WTC11 (cell line): Measurements from ENCODE around the gene GPC6. TPM values are rescaled to one million over a fixed set of nuclear protein-coding genes. Genes with fewer than 3 reads are reported as not detected.

Experiments
- ATAC-seq: fragments of 200-7000 bp; cut with Tn5 transposase; 2 replicates; pipeline ENCODE4 v1.10.0; 2021; ENCODE audit warnings: mild to moderate bottlenecking, moderate library complexity
- CTCF ChIA-PET: fragments of 300-600 bp; sonication (Branson Sonifier 250); formaldehyde crosslinking; loops from one replicate; lab custom pipeline; 2021; ENCODE audit warnings: antibody characterized with exemption; lab: Charles Lee
- POLR2A ChIA-PET: fragments of 350-600 bp; sonication (Branson Sonifier 250); formaldehyde crosslinking; loops from one replicate; lab custom pipeline; 2021; ENCODE audit warnings: antibody characterized with exemption; lab: Charles Lee
- DNase-seq: peaks from one replicate; pipeline ENCODE4 v3.0.0; 2021; ENCODE audit warnings: low spot score
- H3K27ac Mint-ChIP-seq: 2 replicates; pipeline ENCODE4 v1.8.0; 2021; ENCODE audit warnings: mixed read lengths
- H3K27me3 Mint-ChIP-seq: 2 replicates; pipeline ENCODE4 v1.8.0; 2021; ENCODE audit warnings: low read depth, mild to moderate bottlenecking, moderate library complexity, mixed read lengths
- H3K36me3 Mint-ChIP-seq: 2 replicates; pipeline ENCODE4 v1.8.0; 2021; ENCODE audit warnings: mixed read lengths
- H3K4me1 Mint-ChIP-seq: 2 replicates; pipeline ENCODE4 v1.8.0; 2022; ENCODE audit warnings: mixed read lengths
- H3K4me3 Mint-ChIP-seq: 2 replicates; pipeline ENCODE4 v1.8.0; 2021; ENCODE audit warnings: mild to moderate bottlenecking, moderate library complexity, mixed read lengths
- H3K9me3 Mint-ChIP-seq: 2 replicates; pipeline ENCODE4 v1.8.0; 2021; ENCODE audit warnings: mixed read lengths
- AFF4 ChIP-seq: sonication (generic); formaldehyde crosslinking; IDR thresholded peaks from 2 replicates; pipeline ENCODE4 v1.8.1; 2023; ENCODE audit warnings: mild to moderate bottlenecking, missing genetic modification reagents, borderline replicate concordance
- ATF6 ChIP-seq: sonication (generic); formaldehyde crosslinking; IDR thresholded peaks from 2 replicates; pipeline ENCODE4 v1.8.1; 2023; ENCODE audit warnings: mild to moderate bottlenecking, missing genetic modification reagents
- CTCF ChIP-seq: fragments of 200-600 bp; IDR thresholded peaks from 2 replicates; pipeline ENCODE4 v1.8.0; 2022; ENCODE audit warnings: antibody characterized with exemption
- FOXP4 ChIP-seq: sonication (generic); formaldehyde crosslinking; IDR thresholded peaks from 2 replicates; pipeline ENCODE4 v1.8.0; 2022; ENCODE audit warnings: mild to moderate bottlenecking, missing genetic modification reagents
- IRF2 ChIP-seq: sonication (generic); formaldehyde crosslinking; IDR thresholded peaks from 2 replicates; pipeline ENCODE4 v1.8.0; 2022; ENCODE audit warnings: low read depth, missing genetic modification reagents, borderline replicate concordance
- NFE2L1 ChIP-seq: sonication (generic); formaldehyde crosslinking; IDR thresholded peaks from 2 replicates; pipeline ENCODE4 v1.8.1; 2023; ENCODE audit warnings: missing genetic modification reagents
- RELA ChIP-seq: sonication (generic); formaldehyde crosslinking; IDR thresholded peaks from 2 replicates; pipeline ENCODE4 v1.8.1; 2022; ENCODE audit warnings: missing genetic modification reagents, mild to moderate bottlenecking, borderline replicate concordance
- SP1 ChIP-seq: sonication (generic); formaldehyde crosslinking; conservative IDR thresholded peaks from 2 replicates; pipeline ENCODE4 v1.8.1; 2022; ENCODE audit warnings: missing genetic modification reagents
- ZBTB21 ChIP-seq: sonication (generic); formaldehyde crosslinking; IDR thresholded peaks from 2 replicates; pipeline ENCODE4 v1.8.1; 2023; ENCODE audit warnings: mild to moderate bottlenecking, missing genetic modification reagents, borderline replicate concordance
- ZMAT4 ChIP-seq: fragments of 250-450 bp; sonication (Bioruptor Pico); IDR thresholded peaks from 2 replicates; pipeline ENCODE4 v1.9.0; 2021; ENCODE audit warnings: mild to moderate bottlenecking
- ZNF281 ChIP-seq: sonication (generic); formaldehyde crosslinking; IDR thresholded peaks from 2 replicates; pipeline ENCODE4 v1.8.0; 2023; ENCODE audit warnings: mild to moderate bottlenecking, missing genetic modification reagents
- ZNF396 ChIP-seq: fragments of 250-450 bp; sonication (Bioruptor Pico); IDR thresholded peaks from 2 replicates; pipeline ENCODE4 v1.8.0; 2021; ENCODE audit warnings: mild to moderate bottlenecking, moderate library complexity, borderline replicate concordance
- total RNA-seq: library from RNA; stranded (reverse); gene quantifications from 3 replicates; pipeline ENCODE4 v1.2.3, GENCODE V29; 2021
- TF ChIP-seq, protein P1 (sequence below): fragments of 250-450 bp; sonication (Bioruptor Pico); IDR thresholded peaks from 2 replicates; pipeline ENCODE4 v1.9.0; 2021; ENCODE audit warnings: moderate library complexity, mild to moderate bottlenecking, inconsistent platforms, borderline replicate concordance
- TF ChIP-seq, protein P2 (sequence below): sonication (generic); formaldehyde crosslinking; IDR thresholded peaks from 2 replicates; pipeline ENCODE4 v1.8.0; 2022; ENCODE audit warnings: mild to moderate bottlenecking, missing genetic modification reagents
- TF ChIP-seq, protein P3 (sequence below): sonication (generic); formaldehyde crosslinking; IDR thresholded peaks from 2 replicates; pipeline ENCODE4 v1.8.0; 2022; ENCODE audit warnings: mild to moderate bottlenecking, missing genetic modification reagents
- TF ChIP-seq, protein P4 (sequence below): sonication (generic); formaldehyde crosslinking; IDR thresholded peaks from 2 replicates; pipeline ENCODE4 v1.8.1; 2022; ENCODE audit warnings: low read depth, missing genetic modification reagents, borderline replicate concordance

The GPC6 gene
- total RNA-seq, 1 experiment from 2014 or later, result 19.5 TPM

DNA sequence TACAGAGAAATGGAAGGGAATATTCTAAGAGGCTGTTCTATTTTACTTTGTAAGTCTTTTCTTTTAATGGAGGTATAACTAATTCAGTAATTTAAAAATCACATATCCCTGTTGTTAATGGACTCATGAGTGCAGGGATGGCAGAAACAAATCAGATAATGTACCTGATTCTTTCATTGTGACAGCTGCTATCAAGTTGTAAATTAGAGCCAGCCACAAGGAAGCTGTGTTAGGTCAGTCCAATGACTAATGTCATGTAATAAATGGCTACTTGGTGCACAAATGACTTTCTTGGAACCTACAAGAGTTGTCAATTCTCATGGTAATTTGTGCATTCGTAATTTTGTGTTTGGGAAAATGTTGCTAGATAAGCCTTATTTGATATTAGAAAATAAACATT is 806.5 kb downstream of the GPC6 start:
- no peak overlapping the region for H3K27ac Mint-ChIP-seq
- peaks cover 30% of the 10 kb centered on the region for H3K4me1 Mint-ChIP-seq
- no peaks in the 10 kb centered on the region for H3K36me3 Mint-ChIP-seq
- ATAC-seq (no peak), DNase-seq (no peak)
- H3K4me3 Mint-ChIP-seq, result no peak overlapping the region
- CTCF ChIA-PET, result no interaction called here
- no peak for TF ChIP-seq ZNF281 (CRISPR knock-in tag)
- TF ChIP-seq AFF4 (CRISPR knock-in tag), result no peak
- TF ChIP-seq NFE2L1 (CRISPR knock-in tag), result no peak
- TF ChIP-seq, protein P1, sequence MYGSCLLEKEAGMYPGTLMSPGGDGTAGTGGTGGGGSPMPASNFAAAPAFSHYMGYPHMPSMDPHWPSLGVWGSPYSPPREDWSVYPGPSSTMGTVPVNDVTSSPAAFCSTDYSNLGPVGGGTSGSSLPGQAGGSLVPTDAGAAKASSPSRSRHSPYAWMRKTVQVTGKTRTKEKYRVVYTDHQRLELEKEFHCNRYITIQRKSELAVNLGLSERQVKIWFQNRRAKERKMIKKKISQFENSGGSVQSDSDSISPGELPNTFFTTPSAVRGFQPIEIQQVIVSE (CRISPR knock-in tag), result no peak
- no peak for TF ChIP-seq FOXP4
- TF ChIP-seq, protein P2, sequence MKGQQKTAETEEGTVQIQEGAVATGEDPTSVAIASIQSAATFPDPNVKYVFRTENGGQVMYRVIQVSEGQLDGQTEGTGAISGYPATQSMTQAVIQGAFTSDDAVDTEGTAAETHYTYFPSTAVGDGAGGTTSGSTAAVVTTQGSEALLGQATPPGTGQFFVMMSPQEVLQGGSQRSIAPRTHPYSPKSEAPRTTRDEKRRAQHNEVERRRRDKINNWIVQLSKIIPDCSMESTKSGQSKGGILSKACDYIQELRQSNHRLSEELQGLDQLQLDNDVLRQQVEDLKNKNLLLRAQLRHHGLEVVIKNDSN (CRISPR knock-in tag), result no peak
- peaks cover 24% of the 10 kb centered on the region for H3K27me3 Mint-ChIP-seq
- no peaks in the 10 kb centered on the region for H3K9me3 Mint-ChIP-seq
- POLR2A ChIA-PET, result no interaction called here

- no peaks in the 10 kb centered on the region for H3K36me3 Mint-ChIP-seq
- peak overlapping the region; percentile 88; the same call in 1 of the 2 replicates for H3K27ac Mint-ChIP-seq
- H3K27me3 Mint-ChIP-seq, result peaks cover 24% of the 10 kb centered on the region
- no peak overlapping the region for H3K4me3 Mint-ChIP-seq
- H3K4me1 Mint-ChIP-seq, result peaks cover 24% of the 10 kb centered on the region
- no peaks in the 10 kb centered on the region for H3K9me3 Mint-ChIP-seq
- 0 out of 2 replicates have a peak, but pooled peaks have one; percentile 20 for ATAC-seq
- ChIA-PET POLR2A (no interaction called here), CTCF (no interaction called here)
- DNase-seq, result no peak
- TF ChIP-seq ZNF396 (CRISPR knock-in tag) (no peak), SP1 (CRISPR knock-in tag) (no peak), ZBTB21 (no peak), RELA (CRISPR knock-in tag) (no peak), ATF6 (CRISPR knock-in tag) (no peak), CTCF (no peak), ZMAT4 (CRISPR knock-in tag) (no peak), IRF2 (no peak)
- TF ChIP-seq, protein P3, sequence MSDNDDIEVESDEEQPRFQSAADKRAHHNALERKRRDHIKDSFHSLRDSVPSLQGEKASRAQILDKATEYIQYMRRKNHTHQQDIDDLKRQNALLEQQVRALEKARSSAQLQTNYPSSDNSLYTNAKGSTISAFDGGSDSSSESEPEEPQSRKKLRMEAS, result no peak
- TF ChIP-seq, protein P4, sequence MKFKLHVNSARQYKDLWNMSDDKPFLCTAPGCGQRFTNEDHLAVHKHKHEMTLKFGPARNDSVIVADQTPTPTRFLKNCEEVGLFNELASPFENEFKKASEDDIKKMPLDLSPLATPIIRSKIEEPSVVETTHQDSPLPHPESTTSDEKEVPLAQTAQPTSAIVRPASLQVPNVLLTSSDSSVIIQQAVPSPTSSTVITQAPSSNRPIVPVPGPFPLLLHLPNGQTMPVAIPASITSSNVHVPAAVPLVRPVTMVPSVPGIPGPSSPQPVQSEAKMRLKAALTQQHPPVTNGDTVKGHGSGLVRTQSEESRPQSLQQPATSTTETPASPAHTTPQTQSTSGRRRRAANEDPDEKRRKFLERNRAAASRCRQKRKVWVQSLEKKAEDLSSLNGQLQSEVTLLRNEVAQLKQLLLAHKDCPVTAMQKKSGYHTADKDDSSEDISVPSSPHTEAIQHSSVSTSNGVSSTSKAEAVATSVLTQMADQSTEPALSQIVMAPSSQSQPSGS (CRISPR knock-in tag), result no peak
These were observed 807.4 kb downstream of the GPC6 start for GRCh38 chr13:94033830-94034642.
